DLD1 (cell line): ENCODE results near the gene EVI5.

Experiments
- in situ Hi-C: cut with HindIII; loops from 2 replicates; pipeline ENCODE4 v1.10.0; 2017; ENCODE audit warnings: low sequenced_read_pairs

Gene EVI5

DNA sequence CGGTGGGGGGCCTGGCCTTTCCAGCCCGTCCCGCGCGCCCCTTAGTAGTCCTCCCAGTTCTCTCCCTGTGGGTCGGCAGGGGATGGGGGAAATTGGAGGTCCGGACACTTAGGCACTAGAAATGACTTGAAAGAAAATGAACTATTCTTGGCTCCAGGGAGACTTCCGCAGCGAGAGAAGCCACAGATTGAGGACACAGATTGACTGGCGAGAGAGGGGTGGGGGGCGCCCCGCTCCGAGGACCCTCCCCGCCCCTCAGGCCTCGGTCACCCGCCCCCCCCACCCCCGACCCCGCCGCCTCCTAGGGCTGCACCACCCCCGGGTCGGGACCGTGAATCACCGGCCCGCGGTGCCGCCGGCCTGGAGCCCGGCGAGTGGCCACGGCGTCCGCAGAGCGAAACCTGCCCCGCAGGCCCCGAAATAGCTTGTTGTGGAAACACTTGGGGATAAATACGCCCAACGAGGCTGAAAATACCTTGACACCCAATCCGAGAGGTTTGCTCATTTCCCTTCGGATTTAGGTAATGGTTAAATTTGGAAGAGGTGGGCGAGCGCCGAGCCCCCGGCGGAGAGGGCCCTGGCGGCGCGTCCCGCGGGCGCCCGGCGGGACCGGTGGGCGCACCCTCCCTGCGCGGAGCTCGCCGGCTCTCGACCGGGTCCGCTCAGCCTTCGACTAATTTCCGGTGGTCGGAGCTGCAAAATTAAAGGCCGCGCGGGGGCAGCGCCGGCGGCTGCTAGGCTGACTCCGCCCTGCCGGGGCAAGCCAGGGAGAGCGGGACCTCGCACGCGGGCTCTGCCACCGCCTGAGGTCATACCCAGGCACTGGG, 298.4 kb downstream of the EVI5 start, which contains the start of gene GFI1:
Gene GFI1, minus strand, starts transcription at position 675 of the 827 bp plus-strand sequence. CDS start 3,438 bp downstream, outside the sequence.
- in situ Hi-C loops: no loop called here

DNA sequence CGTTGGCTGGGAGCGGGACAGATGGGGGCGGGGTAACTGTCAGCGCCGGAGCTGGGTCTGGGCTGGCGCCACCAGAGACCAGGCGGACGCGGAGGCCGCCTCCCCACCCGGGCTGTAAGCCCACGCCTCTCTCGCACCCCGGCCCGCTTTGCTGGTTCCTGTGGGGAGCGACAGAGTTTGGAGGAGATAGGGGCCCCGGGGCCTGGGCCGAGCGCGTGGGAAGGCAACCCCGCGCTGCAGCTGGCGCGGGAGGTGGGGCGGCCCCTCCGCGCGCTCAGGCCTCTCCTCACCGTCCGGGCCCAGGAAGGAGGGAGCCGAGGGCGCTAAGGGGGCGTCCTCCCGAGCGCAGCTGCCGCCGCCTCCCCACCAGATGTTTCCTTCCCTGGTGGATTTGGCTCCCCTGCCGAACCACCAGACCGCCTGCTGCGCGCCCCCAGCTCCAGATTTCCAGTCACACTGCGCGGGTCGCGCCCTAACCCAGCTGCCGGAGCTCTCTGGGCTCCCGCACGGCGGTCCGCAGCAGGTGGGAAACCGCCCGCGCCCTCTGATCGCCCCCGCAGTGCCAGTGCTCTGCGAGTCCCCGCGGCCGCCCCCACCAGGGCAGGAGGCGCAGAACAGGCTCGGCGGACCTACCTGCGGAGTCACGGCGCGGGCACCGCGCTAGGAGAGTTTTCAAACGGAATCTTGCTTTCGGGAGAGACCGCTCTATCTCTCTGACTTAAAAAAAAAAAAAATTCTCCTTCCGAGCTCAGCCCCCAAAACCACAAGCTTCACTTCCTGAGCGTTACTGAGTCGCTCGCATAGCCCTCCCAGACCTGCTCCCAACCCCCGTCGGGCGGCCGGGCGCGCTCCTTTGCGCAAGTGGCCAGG, 299.3 kb downstream of the EVI5 start:
- in situ Hi-C loops: no loop called here

DNA sequence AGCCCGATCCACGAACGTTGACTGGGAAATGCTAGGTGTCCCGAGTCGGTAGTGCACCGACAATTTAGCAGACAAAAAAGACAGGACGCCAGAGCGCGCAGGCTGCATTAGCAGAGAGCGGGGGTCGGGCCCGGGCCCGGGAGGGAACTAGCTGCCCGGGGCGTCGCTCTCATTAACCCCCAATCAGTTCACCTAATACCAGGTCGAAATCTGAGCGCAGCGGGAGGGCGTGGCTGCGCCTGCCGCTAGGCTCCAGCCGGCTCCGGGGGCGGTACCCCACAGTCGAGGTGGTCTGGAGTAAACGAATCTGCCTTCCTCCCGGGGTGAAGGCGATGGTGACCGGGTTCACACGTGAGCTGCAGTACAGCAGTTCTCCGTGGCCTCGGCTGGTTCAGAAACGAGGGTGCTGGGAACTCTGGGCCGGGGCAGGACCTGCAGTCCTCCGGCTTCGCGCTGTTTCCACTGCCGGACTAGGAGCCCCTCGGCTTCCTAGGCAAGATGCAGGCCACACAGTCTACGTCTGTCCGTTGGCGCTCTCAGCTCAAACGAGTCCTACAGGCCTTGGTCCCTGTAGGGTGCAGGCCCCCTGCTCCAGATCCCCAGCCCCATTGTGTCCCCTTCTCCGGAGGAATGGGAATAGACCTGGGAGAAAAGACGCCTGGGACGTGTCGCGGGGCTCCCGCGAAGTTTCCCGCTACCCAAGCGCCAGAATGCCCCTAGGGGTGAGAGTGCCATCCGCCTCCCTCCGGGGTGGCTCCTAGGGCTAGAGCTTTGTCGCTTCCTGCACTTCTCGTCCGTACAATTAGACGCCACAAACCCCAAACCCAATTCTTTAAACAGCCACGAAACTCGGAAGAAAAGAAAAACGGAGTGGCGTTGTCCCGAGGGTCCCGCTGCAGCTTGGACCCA, 300.2 kb downstream of the EVI5 start:
- in situ Hi-C loops: no loop called here

DNA sequence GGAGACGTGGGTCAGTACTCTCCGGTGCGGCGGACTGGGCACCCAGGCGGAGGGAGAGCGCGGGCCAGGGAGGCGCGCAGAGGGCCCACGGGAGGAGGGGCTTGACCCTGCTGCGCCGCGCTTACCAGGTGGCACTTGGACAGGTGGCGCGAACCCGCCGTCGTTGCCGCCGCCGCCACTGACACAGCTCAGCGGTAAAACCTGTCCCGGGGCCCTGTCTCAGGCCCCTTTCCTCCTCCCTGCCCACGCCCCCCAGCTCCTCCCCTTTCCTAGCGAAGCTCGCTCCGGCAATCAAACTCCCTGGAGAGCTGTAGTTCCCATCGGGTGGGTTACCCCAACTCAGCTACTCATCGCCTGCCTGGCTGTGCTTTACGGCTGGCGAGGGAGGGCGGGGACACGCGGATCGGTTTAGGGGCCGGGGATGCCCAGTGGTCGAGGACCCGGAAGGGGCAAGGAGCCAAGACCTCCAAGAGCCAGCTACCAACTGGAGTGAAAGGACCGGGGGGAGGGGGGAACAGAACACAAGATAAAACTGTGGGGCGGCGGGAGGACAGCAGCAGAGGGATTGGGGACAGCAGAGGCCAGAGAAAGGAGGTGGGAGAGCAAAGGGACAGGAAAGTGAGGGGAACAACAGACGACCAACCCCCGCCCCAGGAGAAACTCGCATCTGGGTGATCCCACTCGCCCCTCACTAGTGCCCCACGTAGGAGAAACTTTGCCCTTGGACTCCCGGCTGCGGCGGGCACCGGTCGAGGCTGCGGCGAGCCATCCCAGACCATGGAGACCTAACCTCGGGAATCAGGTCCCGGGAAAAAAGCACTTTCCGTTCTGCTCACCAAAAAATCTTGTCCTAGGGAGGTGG, 301.1 kb downstream of the EVI5 start:
- in situ Hi-C loops: no loop called here

DNA sequence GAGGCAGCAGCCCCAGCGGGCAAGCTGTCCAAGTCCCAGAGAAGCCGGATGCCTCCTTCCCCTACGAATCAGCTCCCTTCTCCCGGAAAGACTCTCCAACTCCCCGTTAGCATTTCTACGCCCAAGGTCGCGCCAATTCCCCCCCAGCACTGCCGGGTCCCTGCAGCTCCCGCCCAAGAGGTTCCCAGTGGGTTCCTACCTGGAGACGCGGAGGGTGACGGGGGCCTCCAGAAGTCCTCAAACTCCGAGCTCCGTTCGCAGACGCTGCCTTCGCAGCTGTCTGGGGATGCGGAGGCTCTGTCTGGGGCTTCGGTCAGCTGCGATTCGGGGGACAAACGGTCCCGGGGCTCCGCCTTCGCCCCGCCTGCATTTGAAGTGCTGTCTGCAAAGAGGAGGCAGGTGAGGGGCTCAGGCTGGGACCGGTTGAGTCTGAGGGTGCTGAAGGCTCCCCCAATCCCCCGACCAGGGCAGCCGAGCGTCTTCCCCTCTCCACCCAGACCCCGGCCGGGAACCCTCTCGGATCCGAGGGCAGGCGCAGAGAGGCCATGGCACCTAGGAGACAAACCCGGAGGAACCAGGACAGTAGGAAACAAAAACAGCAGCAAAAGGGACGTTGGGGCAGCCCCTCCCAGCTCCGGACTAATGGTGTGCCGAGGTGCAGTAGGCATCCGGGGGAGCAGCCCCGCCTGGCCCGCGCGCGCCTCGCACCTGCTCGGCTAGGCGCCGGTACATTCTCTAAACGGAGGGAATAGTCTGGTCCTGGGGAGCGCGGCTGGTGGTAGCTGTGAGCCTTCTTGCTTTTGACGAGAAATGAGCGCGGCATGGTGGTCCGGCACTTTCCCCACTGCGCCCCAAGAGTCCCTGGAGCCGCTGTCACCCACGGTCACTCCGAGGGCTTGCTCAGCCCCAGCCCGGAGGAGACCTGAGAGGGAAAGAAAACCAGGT, 302.0 kb downstream of the EVI5 start:
- in situ Hi-C loops: no loop called here

DNA sequence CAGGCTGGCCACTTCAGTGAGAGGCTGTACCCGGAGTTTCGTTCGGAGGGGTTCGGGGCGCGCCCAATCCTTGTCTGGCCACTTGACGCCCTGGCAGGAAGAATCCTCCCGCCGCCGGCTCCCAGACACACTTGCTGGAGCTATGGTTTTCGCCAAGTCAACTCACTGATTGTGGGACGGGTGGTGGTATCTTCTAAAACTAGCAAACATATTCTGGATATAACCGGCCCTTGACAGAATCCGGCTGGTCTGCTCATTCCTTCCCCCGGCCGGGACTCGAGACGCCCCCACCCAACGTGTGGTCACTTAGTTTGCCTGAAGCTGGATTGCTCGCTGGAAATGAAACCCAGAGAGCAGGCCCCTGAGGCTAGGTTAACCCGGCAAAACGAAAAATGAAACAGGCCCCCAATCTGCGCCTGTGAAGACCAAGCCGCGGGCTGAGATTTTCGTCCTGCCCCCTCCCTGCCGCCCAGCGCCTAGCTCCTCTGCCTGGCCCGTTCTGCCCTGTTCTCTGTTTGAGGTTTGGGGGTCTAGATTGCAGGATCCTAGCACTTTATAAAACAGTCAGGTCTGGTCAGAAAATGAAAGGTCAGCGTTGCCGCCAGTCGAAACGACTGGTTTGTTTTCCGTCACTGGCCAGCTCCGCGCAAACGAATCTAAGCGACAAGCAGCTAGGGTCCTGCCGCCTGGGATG, 302.8 kb downstream of the EVI5 start:
- in situ Hi-C loops: no loop called here

DNA sequence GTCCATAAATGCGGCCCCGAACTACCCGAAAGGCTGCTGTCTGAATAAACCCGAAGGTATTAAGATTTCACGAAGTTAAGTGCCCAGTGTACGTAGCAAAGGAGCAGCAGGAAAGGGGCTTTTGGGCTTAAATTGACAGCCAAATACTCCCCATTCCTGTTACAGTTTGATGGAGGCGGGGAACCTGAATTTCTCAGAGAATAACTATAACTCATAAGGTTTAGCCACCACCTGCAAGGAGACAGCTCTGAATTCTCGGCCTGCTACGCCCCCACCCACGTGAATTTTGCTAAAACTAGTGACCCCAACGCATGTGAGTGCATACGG, 303.3 kb downstream of the EVI5 start:
- in situ Hi-C loops: no loop called here

DNA sequence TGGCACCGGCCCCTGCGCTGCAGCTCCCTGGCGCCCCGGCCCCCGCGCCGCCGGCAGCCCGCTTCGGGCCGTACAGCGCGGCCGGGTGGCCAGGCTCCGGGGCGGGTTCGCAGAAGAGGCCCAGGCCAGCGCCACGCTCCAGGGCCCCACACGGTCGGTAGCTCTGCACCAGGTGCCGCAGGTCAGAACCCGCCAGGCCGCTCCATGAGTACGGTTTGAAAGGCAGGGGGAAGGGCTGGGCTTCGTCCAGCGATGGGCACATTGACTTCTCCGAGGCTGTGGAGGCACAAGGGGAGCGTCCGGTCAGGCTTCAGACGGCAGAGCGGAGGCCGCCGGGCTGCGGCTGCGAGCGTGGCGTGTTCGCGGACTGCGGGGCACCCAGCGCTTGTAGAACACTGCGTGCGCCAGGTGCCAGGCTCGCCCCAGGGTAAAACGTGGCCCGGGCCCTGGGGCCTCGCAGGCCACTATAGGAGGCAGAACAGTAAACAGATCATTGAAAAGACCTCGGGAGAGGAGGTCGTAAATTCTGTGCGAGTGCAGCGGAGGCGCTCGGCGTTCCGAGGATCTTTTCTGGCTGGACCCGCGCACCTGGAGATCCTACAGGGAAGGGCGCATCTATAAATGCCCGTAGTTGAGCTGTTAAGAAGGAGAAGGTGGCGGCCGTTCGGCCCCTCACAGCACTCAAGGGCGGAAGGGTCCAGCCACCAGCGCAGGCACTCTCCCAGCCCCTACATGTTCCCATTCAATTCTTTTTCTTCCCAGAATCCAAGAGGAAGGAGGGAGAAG, 303.9 kb downstream of the EVI5 start:
- in situ Hi-C loops: no loop called here

DNA sequence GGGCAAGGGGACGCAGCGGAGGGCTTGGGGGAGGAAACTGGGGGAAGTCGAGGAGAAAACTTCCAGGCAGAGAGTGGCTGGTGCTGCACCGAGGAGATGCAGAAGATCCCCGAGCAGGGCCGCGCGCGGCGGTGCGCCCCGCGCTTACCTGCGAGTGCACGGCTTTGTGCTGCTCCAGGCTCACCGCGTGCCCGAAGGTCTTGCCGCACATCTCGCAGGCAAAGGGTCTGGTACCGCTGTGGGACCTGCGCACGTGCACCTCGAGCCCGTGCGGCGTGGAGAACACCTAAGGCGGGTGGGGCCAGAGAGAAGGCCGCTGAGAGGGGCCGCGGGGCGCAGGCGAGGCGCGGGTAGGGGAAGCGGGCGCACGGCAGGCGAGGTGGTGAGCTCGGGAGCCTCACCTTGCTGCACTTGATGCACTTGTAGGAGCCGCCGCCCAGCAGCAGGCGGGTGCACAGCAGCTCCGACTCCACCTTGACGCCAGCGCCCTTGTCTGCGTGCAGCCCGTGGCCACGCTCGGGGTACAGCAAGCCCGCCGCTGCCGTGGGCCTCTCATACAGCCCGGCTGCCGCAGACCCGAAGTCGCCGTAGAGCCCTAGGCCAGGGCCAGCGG, 304.6 kb downstream of the EVI5 start:
- in situ Hi-C loops: no loop called here

DNA sequence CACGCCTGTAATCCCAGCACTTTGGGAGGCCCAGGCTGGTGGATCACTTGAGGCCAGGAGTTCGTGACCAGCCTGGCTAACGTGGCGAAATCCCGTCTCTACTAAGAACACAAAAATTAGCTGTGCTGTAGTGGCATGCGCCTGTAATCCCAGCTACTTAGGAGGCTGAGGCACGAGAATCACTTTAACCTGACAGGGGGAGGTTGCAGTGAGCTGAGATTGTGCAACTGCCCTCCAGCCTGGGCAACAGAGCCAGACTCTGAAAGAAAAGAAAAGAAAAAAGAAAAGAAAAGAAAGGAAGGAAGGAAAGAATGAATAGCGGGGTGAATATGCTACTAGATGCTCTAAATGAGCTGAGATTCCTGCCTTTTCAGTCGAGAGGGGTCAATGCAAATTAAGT, 305.3 kb downstream of the EVI5 start:
- in situ Hi-C loops: no loop called here

DNA sequence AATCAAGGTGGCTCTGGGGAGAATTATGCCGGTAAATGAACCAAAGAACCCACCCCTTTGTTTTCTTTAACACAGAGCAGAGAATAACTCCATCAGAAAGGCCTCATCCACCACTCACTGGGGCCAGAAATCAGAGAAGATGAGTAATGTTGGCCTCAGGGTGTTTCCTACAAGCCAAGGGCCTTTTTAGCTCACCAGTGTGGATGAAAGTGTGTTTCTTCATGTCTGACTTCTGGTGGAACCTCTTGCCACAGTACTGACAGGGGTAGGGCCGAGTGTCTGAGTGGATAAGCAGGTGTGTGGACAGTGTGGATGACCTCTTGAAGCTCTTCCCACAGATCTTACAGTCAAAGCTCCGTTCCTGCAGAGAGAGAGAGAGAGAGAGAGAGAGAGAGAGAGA, 306.5 kb downstream of the EVI5 start:
- in situ Hi-C loops: no loop called here

DNA sequence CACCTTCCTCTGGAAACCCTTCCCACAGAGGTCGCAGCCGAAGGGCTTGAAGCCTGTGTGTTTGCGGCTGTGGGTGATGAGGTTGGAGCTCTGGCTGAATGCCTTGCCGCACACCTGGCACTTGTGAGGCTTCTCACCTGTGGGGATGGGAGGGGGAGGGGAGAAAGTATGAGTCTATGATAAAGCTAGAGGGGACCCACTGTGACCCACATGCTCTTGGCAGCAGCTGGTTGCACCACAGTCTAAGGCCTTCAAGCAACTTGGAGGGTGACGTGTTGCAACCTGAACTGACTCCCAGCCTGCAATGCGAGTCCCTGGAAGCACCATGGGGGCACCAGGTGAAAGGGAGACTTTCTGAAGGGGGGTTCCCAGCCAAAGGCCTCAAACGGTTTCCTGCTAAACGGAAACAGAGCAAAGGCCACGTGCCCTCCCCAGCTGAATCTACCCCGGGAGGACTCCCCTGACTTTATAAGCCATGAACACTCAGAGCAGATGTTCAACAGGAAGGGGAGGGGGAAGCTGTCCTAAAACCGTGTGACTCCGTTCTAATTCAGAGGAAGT, 308.8 kb downstream of the EVI5 start:
- in situ Hi-C loops: no loop called here

DNA sequence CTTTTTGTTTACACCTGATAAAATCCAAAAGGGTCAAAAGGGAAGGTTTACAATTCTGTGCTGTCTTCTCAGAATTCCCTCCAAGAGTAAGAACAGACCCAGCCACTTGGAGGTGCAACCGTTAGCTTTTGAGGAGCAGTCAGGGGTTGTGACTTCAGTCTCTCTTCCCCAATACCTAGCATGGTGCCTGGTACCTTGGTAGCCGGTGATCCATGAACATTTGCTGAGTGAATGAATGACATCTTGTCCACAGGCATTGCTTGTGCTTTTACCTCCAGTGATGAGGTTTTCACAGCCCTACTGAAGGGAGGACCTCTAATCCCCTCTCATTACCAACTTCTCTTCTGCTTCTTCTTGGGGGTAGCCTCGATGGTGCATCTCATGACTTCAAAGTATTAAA, 309.9 kb downstream of the EVI5 start:
- in situ Hi-C loops: no loop called here

DNA sequence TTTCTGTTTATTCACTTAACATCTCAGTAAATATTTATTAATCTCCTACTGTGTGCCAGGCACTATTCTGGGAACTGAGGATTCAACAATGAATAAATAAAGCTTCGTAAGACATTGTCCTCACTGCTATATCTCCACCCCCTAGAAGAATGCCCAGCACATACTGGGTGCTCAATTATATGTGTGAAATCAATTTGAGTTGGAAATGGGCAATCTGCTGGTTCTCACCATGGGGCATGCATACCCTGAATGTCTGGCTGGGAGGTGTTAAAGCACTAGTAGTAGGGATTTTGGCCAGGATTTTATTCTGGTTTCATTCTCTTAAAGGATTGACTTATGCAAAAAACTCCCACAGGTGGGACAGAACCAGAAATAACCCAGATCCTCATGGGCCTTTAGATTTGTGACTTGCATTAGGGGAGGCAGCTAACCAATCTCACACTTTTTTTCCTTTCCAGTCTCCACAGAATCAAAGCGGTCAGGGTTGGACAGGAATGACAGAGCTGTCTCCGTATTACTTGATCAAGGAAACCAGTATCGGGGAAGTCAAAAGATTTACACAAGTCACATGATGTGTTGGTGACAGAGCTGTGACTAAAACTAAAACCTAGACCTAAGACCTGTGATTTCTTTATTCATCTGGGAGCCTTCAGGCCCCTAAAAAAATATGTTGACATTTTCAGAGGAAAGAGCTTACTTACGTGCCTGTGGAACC, 311.0 kb downstream of the EVI5 start:
- in situ Hi-C loops: no loop called here

DNA sequence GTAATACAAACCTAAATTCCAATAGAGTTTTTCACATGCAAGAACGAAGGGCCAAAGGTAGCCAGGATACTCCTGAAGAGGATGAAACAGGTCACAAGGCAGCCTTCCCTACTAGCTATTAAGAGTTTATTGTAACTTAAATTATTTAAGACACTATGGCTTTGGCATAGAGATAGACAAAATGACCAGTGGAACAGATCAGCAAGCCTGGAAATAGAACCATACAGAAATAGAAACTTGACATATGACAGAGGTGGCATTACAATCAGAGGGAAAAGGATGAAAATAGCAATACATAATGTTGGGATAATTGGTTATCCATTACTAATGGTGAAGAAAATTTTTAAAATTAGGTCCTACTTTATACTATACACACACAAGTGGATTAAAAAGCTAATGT, 314.7 kb downstream of the EVI5 start:
- in situ Hi-C loops: no loop called here

DNA sequence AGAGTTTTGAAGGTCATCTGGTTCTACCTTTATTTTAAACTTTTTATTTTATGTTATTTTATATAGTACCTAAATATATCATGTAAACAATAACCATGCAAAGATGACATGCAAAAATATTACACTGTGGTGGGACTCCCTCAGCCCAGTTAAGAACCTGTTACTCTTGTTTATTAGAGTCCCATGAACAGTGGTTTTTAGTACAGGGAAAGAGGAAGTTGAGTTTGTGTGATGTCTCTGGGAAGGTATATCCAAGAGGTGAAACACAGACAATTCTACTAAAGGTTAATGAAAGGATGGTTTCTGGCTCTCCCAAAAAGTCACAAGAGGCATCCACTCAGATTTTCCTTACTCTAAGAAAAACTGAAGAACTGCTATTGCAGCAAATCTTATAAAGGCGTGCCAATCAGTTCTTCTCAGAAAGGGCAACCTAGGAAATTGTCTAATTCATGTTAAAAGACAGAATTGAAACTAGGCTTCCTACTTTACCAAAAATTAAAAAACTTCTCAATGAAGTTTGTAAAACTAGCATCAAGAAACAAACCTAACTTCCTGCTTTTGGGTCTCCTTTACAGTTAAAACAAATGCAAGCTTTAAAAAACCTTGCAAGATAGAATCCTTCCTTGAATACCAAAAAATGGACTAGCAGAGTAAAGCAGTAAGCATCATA, 318.1 kb downstream of the EVI5 start:
- in situ Hi-C loops: no loop called here
